Gastrocnemius medialis (tissue), 4 donors: ENCODE measurements around the gene BRCA1. TPM values are rescaled to one million over a fixed set of nuclear protein-coding genes. Genes with fewer than 3 reads are reported as not detected.
A peak's percentile ranks its signal among the peaks of the same experiment; 100 is the strongest.
"Not testable (repeated sequence)": the region's sequence is repeated elsewhere in the genome, so short reads cannot be mapped to it uniquely, and the experiment has no call there.

Experiments used
- ATAC-seq, 2 donors: fragments of 150-250 bp; one replicate each; pipeline ENCODE4 v1.9.1; 2016
- DNase-seq, 2 donors: peaks; one replicate each; pipeline ENCODE4 v3.0.0-alpha.2; 2019
- H3K27ac ChIP-seq, 4 donors: fragments of 200-600 bp; sonication (generic); 1 replicate in 1 of 4; 2 replicates in 3 of 4; pipeline ENCODE4 v1.5.1; 2016 to 2018; ENCODE audit warnings: mild to moderate bottlenecking in 2 of 4, moderate library complexity in 1 of 4
- H3K27me3 ChIP-seq, 3 donors: fragments of 200-600 bp; sonication (generic) in 2 of 3; 1 replicate in 1 of 3; 2 replicates in 2 of 3; pipeline versions ENCODE4 v1.5.1 to v1.6.0; 2016 to 2019; ENCODE audit warnings: mild to moderate bottlenecking in 1 of 3, moderate library complexity in 1 of 3
- H3K36me3 ChIP-seq, 2 donors: fragments of 200-600 bp; sonication (generic) in 1 of 2; one replicate each; pipeline ENCODE4 v1.5.1; 2017 to 2018
- H3K4me1 ChIP-seq, 2 donors: fragments of 200-600 bp; sonication (generic) in 1 of 2; one replicate each; pipeline ENCODE4 v1.5.1; 2016 to 2017; ENCODE audit warnings: mild to moderate bottlenecking in 2 of 2
- H3K4me3 ChIP-seq, 4 donors: fragments of 200-600 bp; sonication (generic) in 3 of 4; 1 replicate in 1 of 4; 2 replicates in 3 of 4; pipeline ENCODE4 v1.5.1; 2016 to 2019; ENCODE audit warnings: mild to moderate bottlenecking in 2 of 4
- H3K9me3 ChIP-seq, 3 donors: fragments of 200-600 bp; sonication (generic) in 2 of 3; 1 replicate in 1 of 3; 2 replicates in 2 of 3; pipeline ENCODE4 v1.5.1; 2016 to 2019
- POLR2A ChIP-seq, 2 donors: fragments of 450-650 bp; IDR thresholded peaks; one replicate each; pipeline ENCODE4 v1.6.1; 2017; ENCODE audit warnings: antibody characterized with exemption in 2 of 2, mild to moderate bottlenecking in 2 of 2, moderate library complexity in 2 of 2
- in situ Hi-C, 4 donors: fragments of 200-750 bp; cut with MboI; loops; one replicate each; pipeline versions ENCODE4 v1.15.0 to v1.8.0; 2017; ENCODE audit warnings: low sequenced_read_pairs in 4 of 4
- intact Hi-C: fragments of 100-400 bp; cut with DNase I; formaldehyde crosslinking; loops from one replicate; pipeline ENCODE4 v1.15.1; 2023; ENCODE audit warnings: low total_unique reads
- total RNA-seq, 4 donors: library from RNA; depleted of rRNA; stranded (reverse); fragments of >200 nt; gene quantifications; one replicate each; pipeline versions ENCODE4 v1.1.0 to v1.2.3, GENCODE V29; 2016
- TF ChIP-seq, protein P1 (sequence below), 5 experiments: fragments of 450-650 bp in 3 of 5; fragments of 200-600 bp in 2 of 5; sonication (generic) in 2 of 5; IDR thresholded peaks in 4 of 5; conservative IDR thresholded peaks in 1 of 5; 1 replicate in 4 of 5; 2 replicates in 1 of 5; pipeline ENCODE4 v1.5.1; 2016 to 2019; ENCODE audit warnings: antibody characterized with exemption in 5 of 5, mild to moderate bottlenecking in 3 of 5, moderate library complexity in 3 of 5

The BRCA1 gene
- total RNA-seq, 4 donors from 2014 or later, result 2.8 to 4.8 (median 4.0) TPM

- TF ChIP-seq, protein P1, sequence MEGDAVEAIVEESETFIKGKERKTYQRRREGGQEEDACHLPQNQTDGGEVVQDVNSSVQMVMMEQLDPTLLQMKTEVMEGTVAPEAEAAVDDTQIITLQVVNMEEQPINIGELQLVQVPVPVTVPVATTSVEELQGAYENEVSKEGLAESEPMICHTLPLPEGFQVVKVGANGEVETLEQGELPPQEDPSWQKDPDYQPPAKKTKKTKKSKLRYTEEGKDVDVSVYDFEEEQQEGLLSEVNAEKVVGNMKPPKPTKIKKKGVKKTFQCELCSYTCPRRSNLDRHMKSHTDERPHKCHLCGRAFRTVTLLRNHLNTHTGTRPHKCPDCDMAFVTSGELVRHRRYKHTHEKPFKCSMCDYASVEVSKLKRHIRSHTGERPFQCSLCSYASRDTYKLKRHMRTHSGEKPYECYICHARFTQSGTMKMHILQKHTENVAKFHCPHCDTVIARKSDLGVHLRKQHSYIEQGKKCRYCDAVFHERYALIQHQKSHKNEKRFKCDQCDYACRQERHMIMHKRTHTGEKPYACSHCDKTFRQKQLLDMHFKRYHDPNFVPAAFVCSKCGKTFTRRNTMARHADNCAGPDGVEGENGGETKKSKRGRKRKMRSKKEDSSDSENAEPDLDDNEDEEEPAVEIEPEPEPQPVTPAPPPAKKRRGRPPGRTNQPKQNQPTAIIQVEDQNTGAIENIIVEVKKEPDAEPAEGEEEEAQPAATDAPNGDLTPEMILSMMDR (IDR thresholded peaks at IDR 0.05 in 4 of 5, conservative IDR thresholded peaks at IDR 0.05 in 1 of 5), result no peak
- no peak for TF ChIP-seq POLR2A (IDR thresholded peaks at IDR 0.05)
- in situ Hi-C loops (no loop called here), intact Hi-C loops (loop anchor here (1.0 to 5.0 kb wide), 4 partner anchors 45 to 191 kb away; partner anchors contain the start of genes BRCA1, RND2 and RPL27)
- peak; percentile 88 to 94 for DNase-seq
- Histone ChIP-seq H3K36me3 (no peaks in the 10 kb centered on the region), H3K4me3 (peak overlapping the region; percentile 81 to 89 (median 86)), H3K27me3 (no peaks in the 10 kb centered on the region), H3K9me3 (no peaks in the 10 kb centered on the region), H3K27ac (peak overlapping the region; percentile 85 to 98 (median 97)), H3K4me1 (peaks cover 40 to 41% of the 10 kb centered on the region in 2 donors)
- ATAC-seq, result peak; percentile 84 to 85
Observed at GRCh38 chr17:43170140-43170765, 45.1 kb upstream of the BRCA1 start.

DNA sequence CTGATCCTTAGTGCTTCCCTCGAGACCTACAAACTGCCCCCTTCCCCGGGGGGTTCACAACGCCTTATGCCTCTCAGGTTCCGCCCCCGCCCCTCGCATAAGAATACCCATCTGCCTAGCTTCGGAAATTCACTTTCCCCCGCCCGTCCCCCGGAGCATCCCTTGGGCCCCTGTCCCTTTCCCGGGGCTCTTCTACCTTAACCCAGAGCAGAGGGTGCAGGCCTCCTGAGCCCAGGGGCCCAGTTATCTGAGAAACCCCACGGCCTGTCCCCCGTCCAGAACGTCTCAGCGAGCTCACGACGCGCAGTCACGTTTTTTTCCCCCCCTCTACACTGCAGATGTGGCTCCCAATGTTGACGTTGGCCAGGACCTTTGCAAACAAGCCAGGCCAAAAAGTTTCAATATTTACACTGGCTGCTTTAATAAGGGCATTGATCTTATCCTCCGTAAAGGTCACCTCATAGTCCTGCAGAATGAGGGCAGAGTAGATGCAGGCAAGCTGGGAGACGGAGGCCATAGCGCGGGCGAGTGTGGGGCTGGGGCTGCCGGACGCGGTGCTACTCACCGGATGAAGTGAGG, 44.5 kb upstream of the BRCA1 start:
- Histone ChIP-seq H3K36me3 (no peaks in the 10 kb centered on the region), H3K27ac (peak overlapping the region; percentile 85 to 98 (median 97)), H3K4me3 (peak overlapping the region; percentile 81 to 89 (median 86)), H3K9me3 (no peaks in the 10 kb centered on the region), H3K4me1 (peaks cover 34 to 35% of the 10 kb centered on the region in 2 donors), H3K27me3 (no peaks in the 10 kb centered on the region)
- intact Hi-C loops (loop anchor here (1.0 to 5.0 kb wide), 4 partner anchors 44 to 191 kb away; partner anchors contain the start of genes BRCA1, RND2 and RPL27), in situ Hi-C loops (no loop called here)
- TF ChIP-seq POLR2A (IDR thresholded peaks at IDR 0.05), result no peak
- TF ChIP-seq, protein P1 (IDR thresholded peaks at IDR 0.05 in 4 of 5, conservative IDR thresholded peaks at IDR 0.05 in 1 of 5), result no peak
- DNase-seq (peak; percentile 2 to 19), ATAC-seq (peak; percentile 4 to 5)

DNA sequence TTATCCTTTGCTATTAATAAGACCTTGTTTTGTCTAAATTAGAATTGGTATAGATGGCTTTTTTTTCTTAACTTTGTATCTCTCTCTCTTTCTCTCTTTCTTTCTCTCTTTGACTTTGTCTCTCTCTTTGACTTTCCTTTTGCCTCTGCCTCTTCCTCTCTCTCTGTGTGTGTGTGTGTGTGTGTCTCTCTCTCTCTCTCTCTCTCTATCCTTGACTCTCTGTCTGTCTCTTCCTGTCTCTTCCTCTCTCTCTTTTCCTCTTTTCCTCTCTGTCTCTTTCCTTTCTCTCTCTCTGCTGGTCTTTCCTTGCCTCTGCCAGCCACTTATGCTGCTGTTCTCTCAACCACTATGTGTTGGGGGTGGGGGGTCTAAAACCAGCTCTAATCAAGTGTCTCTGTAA, 40.8 kb upstream of the BRCA1 start:
- intact Hi-C loops, ATAC-seq, DNase-seq, H3K27me3 ChIP-seq, H3K27ac ChIP-seq, H3K36me3 ChIP-seq, H3K4me3 ChIP-seq, in situ Hi-C loops, H3K9me3 ChIP-seq: not testable (repeated sequence)
- peaks cover 7 to 10% of the 10 kb centered on the region in 2 donors for H3K4me1 ChIP-seq

DNA sequence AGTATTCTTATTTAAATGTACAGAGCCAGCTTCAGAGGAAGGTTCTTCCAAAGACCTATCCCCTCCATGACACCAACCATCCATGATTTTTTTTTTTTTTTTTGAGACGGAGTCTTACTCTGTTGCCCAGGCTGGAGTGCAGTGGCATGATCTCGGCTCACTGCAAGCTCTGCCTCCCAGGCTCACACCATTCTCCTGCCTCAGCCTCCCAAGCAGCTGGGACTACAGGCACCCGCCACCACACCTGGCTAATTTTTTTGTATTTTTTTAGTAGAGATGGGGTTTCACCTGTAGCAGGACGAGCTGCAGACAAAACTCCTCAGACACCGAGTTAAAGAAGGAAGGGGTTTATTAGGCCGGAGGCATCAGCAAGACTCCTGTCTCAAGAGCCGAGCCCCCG, 34.8 kb upstream of the BRCA1 start:
- H3K27me3 ChIP-seq, H3K27ac ChIP-seq, intact Hi-C loops, H3K4me3 ChIP-seq, ATAC-seq, DNase-seq, H3K9me3 ChIP-seq, H3K36me3 ChIP-seq, H3K4me1 ChIP-seq, in situ Hi-C loops: not testable (repeated sequence)

- DNase-seq, ATAC-seq, H3K4me3 ChIP-seq, intact Hi-C loops, in situ Hi-C loops, H3K27me3 ChIP-seq, H3K4me1 ChIP-seq, H3K27ac ChIP-seq, H3K9me3 ChIP-seq, H3K36me3 ChIP-seq: not testable (repeated sequence)
Observed at GRCh38 chr17:43159232-43159631, 34.1 kb upstream of the BRCA1 start.

GRCh38 chr17:43155666-43156065, 30.5 kb upstream of the BRCA1 start:
- ATAC-seq (no peak), DNase-seq (no peak)
- H3K27me3 ChIP-seq, result no peaks in the 10 kb centered on the region
- H3K27ac ChIP-seq, result no peak overlapping the region
- in situ Hi-C loops (no loop called here), intact Hi-C loops (no loop called here)
- no peak overlapping the region for H3K4me3 ChIP-seq
- no peaks in the 10 kb centered on the region for H3K4me1 ChIP-seq
- no peak for TF ChIP-seq POLR2A (IDR thresholded peaks at IDR 0.05)
- TF ChIP-seq, protein P1 (IDR thresholded peaks at IDR 0.05 in 4 of 5, conservative IDR thresholded peaks at IDR 0.05 in 1 of 5), result no peak
- no peaks in the 10 kb centered on the region for H3K36me3 ChIP-seq
- no peaks in the 10 kb centered on the region for H3K9me3 ChIP-seq

- ATAC-seq, H3K36me3 ChIP-seq, H3K27ac ChIP-seq, in situ Hi-C loops, intact Hi-C loops, H3K27me3 ChIP-seq, H3K9me3 ChIP-seq, DNase-seq, H3K4me3 ChIP-seq, H3K4me1 ChIP-seq: not testable (repeated sequence)
Observed at GRCh38 chr17:43153197-43153835, 28.2 kb upstream of the BRCA1 start.
